H9 (cell line): ENCODE results near the gene AXIN1. TPM values are rescaled to one million over a fixed set of nuclear protein-coding genes. Genes with fewer than 3 reads are reported as not detected.

ENCODE experiments used
- DNase-seq: peaks from one replicate; pipeline ENCODE4 v3.0.0-alpha.2; 2017
- H2AFZ ChIP-seq: one replicate; pipeline ENCODE4 v1.6.1; 2013; ENCODE audit warnings: mild to moderate bottlenecking, low read length, control low read depth, moderate library complexity
- H2AK5ac ChIP-seq: 2 replicates; pipeline ENCODE4 v1.6.1; 2013; ENCODE audit warnings: low read length, control low read depth, mixed read lengths; ENCODE audit not compliant: insufficient read length
- H2BK120ac ChIP-seq: one replicate; pipeline ENCODE4 v1.6.1; 2013; ENCODE audit warnings: low read depth, mild to moderate bottlenecking, low read length, control low read depth, inconsistent platforms; ENCODE audit not compliant: poor library complexity, severe bottlenecking
- H2BK12ac ChIP-seq: 2 replicates; pipeline ENCODE4 v1.6.1; 2013; ENCODE audit warnings: low read length, control low read depth, mixed read lengths, low read depth; ENCODE audit not compliant: insufficient read length
- H2BK15ac ChIP-seq: 2 replicates; pipeline ENCODE4 v1.6.1; 2013; ENCODE audit warnings: low read depth, low read length, control low read depth
- H2BK20ac ChIP-seq: one replicate; pipeline ENCODE4 v1.6.1; 2013; ENCODE audit warnings: low read depth, mild to moderate bottlenecking, low read length, control low read depth, inconsistent platforms; ENCODE audit not compliant: poor library complexity, severe bottlenecking
- H2BK5ac ChIP-seq: 2 replicates; pipeline ENCODE4 v1.6.1; 2013; ENCODE audit warnings: low read length, control low read depth, mixed read lengths; ENCODE audit not compliant: insufficient read length
- H3K14ac ChIP-seq: 2 replicates; pipeline ENCODE4 v1.6.1; 2013; ENCODE audit warnings: low read length, control low read depth; ENCODE audit not compliant: insufficient read depth
- H3K18ac ChIP-seq: 2 replicates; pipeline ENCODE4 v1.6.1; 2013; ENCODE audit warnings: low read depth, mild to moderate bottlenecking, mixed read lengths, low read length, control low read depth; ENCODE audit not compliant: insufficient read length
- H3K23ac ChIP-seq: 2 replicates; pipeline ENCODE4 v1.6.1; 2013; ENCODE audit warnings: low read length, control low read depth, mixed read lengths, low read depth; ENCODE audit not compliant: insufficient read length
- H3K23me2 ChIP-seq: 2 replicates; pipeline ENCODE4 v1.6.1; 2013; ENCODE audit warnings: low read depth, mild to moderate bottlenecking, mixed read lengths, low read length, control low read depth; ENCODE audit not compliant: insufficient read length, poor library complexity, severe bottlenecking
- H3K27ac ChIP-seq: 2 replicates; pipeline ENCODE4 v1.5.1; 2013; ENCODE audit warnings: low read length, control low read depth, mixed read lengths, low read depth; ENCODE audit not compliant: insufficient read length
- H3K27me3 ChIP-seq: 2 replicates; pipeline ENCODE4 v1.6.1; 2013; ENCODE audit warnings: low read length, control low read depth, inconsistent platforms; ENCODE audit not compliant: insufficient read depth
- H3K4ac ChIP-seq: 2 replicates; pipeline ENCODE4 v1.6.1; 2013; ENCODE audit warnings: low read depth, mild to moderate bottlenecking, control low read depth, inconsistent platforms, low read length, moderate library complexity
- H3K4me1 ChIP-seq: 2 replicates; pipeline ENCODE4 v1.6.1; 2013; ENCODE audit warnings: low read length, control low read depth, inconsistent platforms; ENCODE audit not compliant: insufficient read depth
- H3K4me2 ChIP-seq: 2 replicates; pipeline ENCODE4 v1.6.1; 2013; ENCODE audit warnings: low read length, control low read depth, mixed read lengths; ENCODE audit not compliant: insufficient read length, insufficient read depth
- H3K56ac ChIP-seq: 2 replicates; pipeline ENCODE4 v1.6.1; 2013; ENCODE audit warnings: low read depth, mild to moderate bottlenecking, mixed read lengths, low read length, control low read depth; ENCODE audit not compliant: insufficient read length
- H3K79me1 ChIP-seq: 2 replicates; pipeline ENCODE4 v1.6.1; 2013; ENCODE audit warnings: low read depth, mild to moderate bottlenecking, moderate library complexity, low read length, control low read depth, inconsistent platforms; ENCODE audit not compliant: insufficient read depth, poor library complexity, severe bottlenecking
- H3K79me2 ChIP-seq: 2 replicates; pipeline ENCODE4 v1.6.1; 2013; ENCODE audit warnings: low read length, control low read depth, inconsistent platforms; ENCODE audit not compliant: insufficient read depth
- H3K9ac ChIP-seq: 2 replicates; pipeline ENCODE4 v1.6.1; 2013; ENCODE audit warnings: low read length, control low read depth, mixed read lengths; ENCODE audit not compliant: insufficient read length; ENCODE audit errors: extremely low read depth
- H3K9me3 ChIP-seq: one replicate; pipeline ENCODE4 v1.6.1; 2013; ENCODE audit warnings: low read depth, low read length, inconsistent platforms; ENCODE audit not compliant: control insufficient read depth
- H3T11ph ChIP-seq: one replicate; pipeline ENCODE4 v1.6.1; 2013; ENCODE audit warnings: mild to moderate bottlenecking, low read length, control low read depth, inconsistent platforms
- H4K20me1 ChIP-seq: one replicate; pipeline ENCODE4 v1.6.1; 2013; ENCODE audit not compliant: control insufficient read depth, insufficient read length, insufficient read depth
- H4K5ac ChIP-seq: 2 replicates; pipeline ENCODE4 v1.6.1; 2013; ENCODE audit warnings: low read depth, mild to moderate bottlenecking, mixed read lengths, low read length, control low read depth; ENCODE audit not compliant: insufficient read length
- H4K8ac ChIP-seq: replicated peaks from 2 replicates; pipeline ENCODE4 v1.6.1; 2013; ENCODE audit warnings: low read length, control low read depth, mixed read lengths, low read depth; ENCODE audit not compliant: insufficient read length
- H4K91ac ChIP-seq: 2 replicates; pipeline ENCODE4 v1.6.1; 2013; ENCODE audit warnings: low read depth, mild to moderate bottlenecking, moderate library complexity, mixed read lengths, low read length, control low read depth; ENCODE audit not compliant: insufficient read length
- H3K27ac Mint-ChIP-seq, 3 experiments: 2 replicates in 2 of 3; 3 replicates in 1 of 3; pipeline ENCODE4 v1.8.0; 2020 to 2021; ENCODE audit warnings: mixed read lengths in 3 of 3, mild to moderate bottlenecking in 1 of 3, moderate library complexity in 1 of 3
- H3K27me3 Mint-ChIP-seq: 2 replicates; pipeline ENCODE4 v1.8.0; 2021; ENCODE audit warnings: low read depth, mild to moderate bottlenecking, moderate library complexity, mixed read lengths
- H3K36me3 Mint-ChIP-seq, 3 experiments: 2 replicates in 2 of 3; 3 replicates in 1 of 3; pipeline ENCODE4 v1.8.0; 2020 to 2021; ENCODE audit warnings: low read depth in 3 of 3, mixed read lengths in 3 of 3; ENCODE audit not compliant: insufficient read depth in 1 of 3
- H3K4me1 Mint-ChIP-seq, 2 experiments: 2 replicates each; pipeline ENCODE4 v1.8.0; 2020; ENCODE audit warnings: mixed read lengths in 2 of 2
- H3K4me3 Mint-ChIP-seq, 2 experiments: 2 replicates in 1 of 2; 3 replicates in 1 of 2; pipeline ENCODE4 v1.8.0; 2020 to 2021; ENCODE audit warnings: mild to moderate bottlenecking in 2 of 2, mixed read lengths in 2 of 2, moderate library complexity in 1 of 2
- H3K9me3 Mint-ChIP-seq, 2 experiments: 2 replicates in 1 of 2; 3 replicates in 1 of 2; pipeline ENCODE4 v1.8.0; 2020; ENCODE audit warnings: mild to moderate bottlenecking in 2 of 2, mixed read lengths in 2 of 2, moderate library complexity in 1 of 2
- CTCF ChIP-seq: fragments of 200-600 bp; sonication (generic); conservative IDR thresholded peaks from 3 replicates; pipeline ENCODE4 v1.8.0; 2021; ENCODE audit warnings: antibody characterized with exemption, mild to moderate bottlenecking
- WGBS: extraction: QIAGEN DNeasy Blood & Tissue Kit; methylation state at CpG from one replicate; pipeline ENCODE4 v1.1.7; 2013; ENCODE audit warnings: missing lambda C conversion rate, low lambda C conversion rate, mixed read lengths; ENCODE audit not compliant: insufficient read length; ENCODE audit errors: extremely low coverage; 5-methylcytosine and 5-hydroxymethylcytosine counted together
- total RNA-seq: library from RNA; stranded (reverse); gene quantifications from 2 replicates; pipeline ENCODE4 v1.2.1, GENCODE V29; 2021

The AXIN1 gene
- total RNA-seq, 1 experiment from 2014 or later: 50.9 TPM

GRCh38 chr16:371515-372301 is 19.2 kb upstream of the AXIN1 start:
- Mint-ChIP-seq H3K36me3 (peaks cover 7 to 62% (median 46%) of the 10 kb centered on the region in 3 experiments), H3K4me1 (peaks cover 9 to 13% of the 10 kb centered on the region in 2 experiments), H3K27ac (peak overlapping the region in 1 of 3 experiments; percentile 40; a peak in 2 of 7 replicates), H3K27me3 (no peaks in the 10 kb centered on the region; the same call in 1 of the 2 replicates), H3K4me3 (peak overlapping the region in 1 of 2 experiments; percentile 60; a peak in 1 of 5 replicates), H3K9me3 (no peaks in the 10 kb centered on the region)
- Histone ChIP-seq H3K23me2 (no peaks in the 10 kb centered on the region), H4K8ac (no peak overlapping the region), H3K27me3 (no peaks in the 10 kb centered on the region), H4K20me1 (no peaks in the 10 kb centered on the region), H3K9me3 (no peaks in the 10 kb centered on the region), H3K14ac (no peak overlapping the region), H3K79me2 (no peaks in the 10 kb centered on the region), H3K4me2 (no peak overlapping the region), H2BK5ac (no peak overlapping the region), H3K79me1 (no peaks in the 10 kb centered on the region), H3K4ac (no peak overlapping the region), H2BK12ac (no peak overlapping the region), H3T11ph (no peak overlapping the region), H3K18ac (no peak overlapping the region), H2AK5ac (no peak overlapping the region), H4K5ac (no peak overlapping the region), H2BK20ac (no peak overlapping the region), H2BK15ac (no peak overlapping the region), H3K4me1 (no peaks in the 10 kb centered on the region), H2AFZ (no peak overlapping the region), H3K27ac (no peak overlapping the region), H3K23ac (no peak overlapping the region), H4K91ac (no peak overlapping the region), H2BK120ac (no peak overlapping the region), H3K9ac (no peak overlapping the region), H3K56ac (no peak overlapping the region)
- no peak for DNase-seq
- TF ChIP-seq CTCF: no peak
- WGBS: no CpG with 5 or more reads among the region's 31 CpGs
